Fibroblast of skin of scalp (primary cell): Measurements from ENCODE around the gene ZEB2.

Source experiments
- DNase-seq: peaks from one replicate; pipeline ENCODE4 v3.0.0-alpha.2; 2013

The ZEB2 gene

DNA sequence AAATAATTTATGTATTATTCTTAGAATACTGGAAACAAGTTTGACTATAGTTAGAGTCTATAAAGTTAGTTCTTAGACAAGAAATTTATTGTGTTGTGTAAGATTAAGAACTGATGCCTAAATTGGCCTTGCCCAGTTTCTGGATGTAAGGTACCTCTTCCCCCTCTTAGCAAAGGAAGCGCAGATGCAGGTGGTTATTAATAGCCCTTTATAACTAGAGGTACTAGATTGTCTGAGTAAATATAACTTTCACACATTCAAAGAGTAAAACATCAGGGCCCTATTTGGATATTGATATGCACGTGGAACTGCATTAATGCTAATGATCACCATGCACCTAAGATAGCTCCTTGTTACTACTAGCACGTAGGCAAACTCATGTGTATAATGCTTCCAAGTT lies 100.7 kb downstream of the ZEB2 start:
- no peak for DNase-seq

DNA sequence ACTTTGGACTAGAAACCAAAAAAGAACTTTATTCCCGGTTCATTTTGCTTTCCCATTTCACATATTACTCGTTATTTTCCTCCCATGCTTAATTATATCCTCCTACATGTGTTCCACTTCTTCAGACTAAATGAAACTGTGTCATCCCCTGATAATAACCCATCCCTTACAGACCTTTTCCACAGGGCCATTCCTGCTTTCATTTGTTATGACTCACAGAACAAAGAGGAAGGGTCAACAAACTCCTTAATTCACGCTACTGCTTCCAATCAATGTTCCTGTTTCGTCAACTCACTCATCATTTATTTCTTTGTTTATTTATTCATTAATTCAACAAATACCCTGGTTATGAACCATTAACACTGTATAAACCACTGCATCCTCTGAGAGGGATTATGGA lies 104.5 kb downstream of the ZEB2 start:
- no peak for DNase-seq

DNA sequence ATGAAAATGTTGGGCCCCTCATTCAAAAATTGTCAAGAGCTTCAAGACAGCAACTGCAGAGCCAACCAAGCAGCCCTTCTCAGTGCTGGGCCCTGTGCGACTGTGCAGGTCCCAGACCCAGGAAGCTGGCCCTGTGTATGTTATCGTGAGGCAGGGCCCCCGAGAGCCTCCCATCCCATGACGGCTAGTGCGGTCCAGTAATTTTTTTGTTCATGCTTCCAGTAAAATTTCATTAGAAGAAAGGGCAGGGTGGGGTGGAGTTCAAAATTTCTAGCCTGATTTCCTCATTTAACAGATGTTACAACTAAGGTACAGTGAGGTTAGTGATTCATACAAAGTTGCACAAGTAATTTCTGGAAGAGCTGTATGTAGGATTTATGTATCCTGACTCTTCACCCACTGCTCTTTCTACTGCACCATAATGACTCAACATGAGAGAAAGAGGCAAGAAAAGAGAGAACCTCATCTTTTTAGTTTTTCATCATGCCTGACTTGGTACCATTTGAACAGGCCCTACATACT lies 105.5 kb downstream of the ZEB2 start:
- peak; percentile 66 for DNase-seq

DNA sequence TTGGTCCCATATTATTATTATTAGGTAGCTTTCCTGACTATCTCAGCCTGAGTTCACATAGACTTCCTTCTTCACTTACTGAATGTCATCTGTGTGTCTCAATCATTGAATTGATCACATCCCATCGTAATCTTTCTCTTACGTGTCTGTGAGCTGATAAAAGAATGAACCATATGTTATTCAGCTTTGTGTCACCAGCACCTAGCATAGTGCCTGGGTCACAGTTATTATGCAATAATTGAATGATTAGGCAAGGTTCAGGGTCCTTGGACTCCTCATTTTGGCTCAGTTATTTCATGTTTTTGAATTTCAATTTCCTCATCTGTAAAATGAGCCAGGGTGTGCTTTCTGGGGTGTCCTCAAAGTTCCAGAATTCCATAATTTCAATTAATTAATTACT lies 107.2 kb downstream of the ZEB2 start:
- no peak for DNase-seq

DNA sequence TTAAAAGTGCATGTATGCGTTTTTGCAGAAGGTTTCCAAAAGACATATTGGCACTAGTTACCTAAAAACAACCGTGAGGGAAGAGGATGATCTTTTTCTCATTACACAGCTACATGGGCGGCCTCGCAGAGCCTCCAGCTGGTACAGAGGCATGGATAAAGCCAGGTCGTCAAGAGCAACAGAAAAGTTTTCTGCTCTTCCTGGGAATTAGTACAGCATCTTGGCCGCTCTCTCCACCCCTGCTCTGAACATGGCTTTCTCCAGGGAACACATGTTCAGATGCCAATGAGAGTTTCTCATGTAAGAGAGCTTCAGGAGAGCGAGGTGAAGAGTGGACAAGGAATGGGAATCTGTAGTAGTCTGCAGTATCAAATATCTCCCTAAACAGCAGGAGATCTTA lies 108.4 kb downstream of the ZEB2 start:
- DNase-seq = no peak

DNA sequence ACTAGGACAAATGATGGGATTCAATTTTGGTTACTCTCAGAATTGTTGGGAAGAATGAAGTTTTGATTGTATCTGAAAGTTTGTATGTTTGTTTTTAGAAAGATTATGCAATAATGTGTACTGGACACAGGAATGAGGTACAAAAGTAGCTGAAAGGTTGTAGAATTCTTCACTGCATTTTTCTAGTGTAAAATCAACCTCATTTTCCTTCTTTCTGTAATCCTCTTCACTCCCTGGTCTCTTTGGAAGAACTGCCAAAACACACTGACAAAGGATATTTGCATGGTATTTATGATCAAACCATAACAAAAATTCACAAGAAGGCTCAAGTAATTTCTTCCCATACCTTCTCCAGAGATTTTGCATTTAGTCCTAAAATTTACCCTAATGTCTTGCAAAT lies 110.7 kb downstream of the ZEB2 start:
- no peak for DNase-seq

DNA sequence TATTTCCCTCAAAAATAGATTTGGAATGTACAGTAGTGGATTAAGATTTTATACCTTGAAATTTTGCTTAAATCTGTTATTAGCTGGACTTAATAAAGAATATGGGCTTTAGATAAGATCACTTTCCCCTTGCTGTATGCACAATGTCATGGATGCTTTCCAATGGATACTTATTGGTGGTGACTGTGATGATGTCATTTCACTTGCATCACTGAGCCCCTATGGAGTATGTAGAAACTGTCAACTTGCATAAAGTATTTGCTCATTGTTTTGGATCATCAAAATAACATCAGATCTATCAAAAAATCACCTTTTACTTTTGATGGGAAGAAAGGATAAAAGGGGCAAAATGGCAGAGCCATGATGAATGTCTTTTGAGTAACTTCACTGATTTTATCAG lies 112.7 kb downstream of the ZEB2 start:
- no peak for DNase-seq

DNA sequence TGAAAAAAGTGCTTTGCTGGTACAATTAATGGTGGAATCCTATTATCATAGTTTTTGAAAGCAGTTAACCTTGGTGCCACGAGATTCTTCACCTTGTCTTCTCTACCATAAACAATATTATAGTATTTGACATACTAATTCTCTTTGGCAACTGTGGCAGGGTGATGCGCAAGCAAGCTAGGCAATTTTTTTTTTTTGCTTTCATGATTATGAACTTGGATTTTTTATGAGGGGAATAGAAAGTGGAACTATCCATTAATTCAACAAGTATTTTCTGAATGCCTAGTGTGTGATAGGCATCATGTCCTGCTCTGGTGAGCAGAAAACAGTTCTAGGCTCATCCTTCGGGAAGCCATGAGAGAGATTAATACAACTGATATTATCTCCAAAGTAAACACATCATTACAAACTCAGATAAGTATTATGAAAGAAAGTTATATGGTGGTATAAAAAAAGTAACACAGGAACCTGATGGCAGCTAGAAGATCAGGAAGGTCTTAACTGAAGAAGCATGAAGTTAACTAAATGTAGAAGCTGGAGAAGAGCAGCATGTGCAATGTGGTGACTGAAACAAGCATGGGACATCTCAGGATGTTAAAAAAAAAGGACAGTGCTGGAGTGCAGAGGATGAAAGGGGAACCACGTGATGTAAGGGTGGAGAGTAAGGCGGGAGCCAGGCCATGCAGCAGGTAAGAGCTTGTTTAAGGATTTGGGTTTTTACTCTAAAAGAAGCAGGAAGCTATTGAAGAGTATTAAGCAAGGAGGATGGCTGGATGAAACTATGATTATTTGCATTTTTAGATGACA lies 113.7 kb downstream of the ZEB2 start:
- no peak for DNase-seq

DNA sequence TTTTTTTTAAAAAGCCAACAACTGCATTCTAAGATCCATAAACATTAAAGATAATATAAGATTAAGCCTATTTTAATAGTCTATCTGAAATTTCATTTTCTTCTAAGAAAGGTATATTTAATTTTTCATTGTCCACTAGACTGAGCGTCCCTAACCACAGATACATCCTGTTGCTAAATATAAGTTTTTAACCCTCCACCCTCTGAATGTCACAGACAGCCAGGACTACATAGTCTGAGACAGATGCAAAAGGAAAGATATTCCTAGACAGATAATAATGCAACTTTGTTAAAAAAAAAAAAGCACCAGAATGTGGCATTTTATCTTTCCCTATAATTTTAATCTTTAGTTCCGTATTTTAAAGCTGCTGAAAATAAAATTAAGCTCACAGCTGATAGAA lies 114.6 kb downstream of the ZEB2 start:
- DNase-seq = no peak

DNA sequence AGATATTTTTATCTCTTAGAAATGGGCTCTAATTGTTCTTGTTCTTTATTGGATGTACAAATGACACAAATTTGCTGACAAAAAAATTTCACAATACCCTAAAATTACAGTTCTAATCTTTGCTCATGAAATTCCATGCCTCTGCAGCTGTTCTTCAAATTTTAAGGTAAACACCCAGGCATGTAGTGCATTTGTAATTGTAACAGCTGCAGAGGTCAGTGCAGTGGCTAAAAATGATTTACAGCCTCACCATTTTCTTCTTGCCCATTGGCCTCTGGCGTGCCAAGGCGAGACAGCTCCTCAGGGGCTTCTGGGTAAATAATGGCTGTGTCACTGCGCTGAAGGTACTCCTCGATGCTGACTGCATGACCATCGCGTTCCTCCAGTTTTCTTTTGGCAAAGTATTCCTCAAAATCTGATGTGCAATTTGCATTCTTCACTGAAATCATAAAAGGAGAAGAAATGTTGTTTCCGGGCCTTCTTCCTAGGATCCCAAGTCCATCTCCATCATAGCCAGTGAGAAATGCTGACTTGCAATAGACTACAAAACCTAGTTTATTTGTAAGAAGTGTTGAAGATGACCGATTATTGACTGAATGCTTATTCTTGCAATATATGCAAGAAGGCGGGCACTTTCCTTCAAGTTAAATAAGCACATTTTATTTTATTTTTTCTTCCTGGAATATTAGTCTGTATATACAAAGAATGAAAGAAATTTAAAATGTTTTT lies 115.2 kb downstream of the ZEB2 start:
- no peak for DNase-seq

DNA sequence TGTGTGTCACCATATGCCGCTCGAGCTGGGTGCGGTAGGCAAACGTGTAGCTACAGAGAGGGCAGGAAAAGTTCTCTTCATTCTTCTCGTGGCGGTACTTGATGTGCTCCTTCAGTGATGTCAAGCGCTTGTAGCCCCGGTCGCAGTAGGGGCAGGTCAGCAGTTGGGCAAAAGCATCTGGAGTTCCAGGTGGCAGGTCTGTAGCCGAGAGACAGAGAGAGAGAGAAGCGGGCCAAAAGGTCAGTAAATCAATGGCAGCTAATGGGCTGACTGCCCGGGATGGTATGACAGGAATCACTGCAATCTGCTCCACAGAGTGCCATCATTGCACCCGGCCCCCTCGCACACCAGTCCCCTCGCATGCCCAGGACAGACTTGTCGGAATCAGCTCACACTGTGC lies 116.0 kb downstream of the ZEB2 start:
- no peak for DNase-seq

DNA sequence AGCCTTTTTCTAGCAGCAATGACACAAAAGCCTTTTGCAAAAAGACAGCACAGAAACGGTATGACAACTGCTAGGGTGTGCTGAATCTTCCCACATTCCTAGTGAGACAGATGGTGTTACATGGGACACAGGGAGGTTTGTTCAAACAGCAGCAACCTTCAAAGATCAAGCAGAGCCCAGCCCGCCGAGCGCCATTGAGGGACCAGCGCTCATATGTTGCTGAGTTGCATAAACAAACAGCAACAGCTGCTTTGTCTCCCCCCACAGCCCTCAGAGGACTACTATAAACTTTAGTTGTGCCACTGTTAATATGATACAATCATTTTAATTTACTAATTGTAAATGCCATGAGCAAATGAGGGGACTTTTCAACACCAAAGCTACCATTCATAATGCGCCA lies 117.7 kb downstream of the ZEB2 start:
- no peak for DNase-seq

DNA sequence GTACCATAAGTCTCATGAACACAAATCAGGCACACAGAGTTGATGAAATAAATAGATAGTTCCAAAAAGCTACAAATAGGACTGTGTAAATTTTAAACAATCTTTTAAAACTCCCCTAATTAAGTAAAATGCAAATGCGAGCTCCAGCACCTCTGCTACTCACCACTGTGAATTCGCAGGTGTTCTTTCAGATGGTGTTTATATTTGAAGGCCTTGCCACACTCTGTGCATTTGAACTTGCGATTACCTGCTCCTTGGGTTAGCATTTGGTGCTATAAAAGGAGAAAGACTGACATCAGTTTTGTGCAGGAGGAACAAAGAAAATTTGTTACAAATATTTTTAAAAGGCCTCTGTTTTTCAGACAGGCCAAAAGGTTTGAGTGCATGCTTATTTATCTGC lies 118.9 kb downstream of the ZEB2 start:
- no peak for DNase-seq

DNA sequence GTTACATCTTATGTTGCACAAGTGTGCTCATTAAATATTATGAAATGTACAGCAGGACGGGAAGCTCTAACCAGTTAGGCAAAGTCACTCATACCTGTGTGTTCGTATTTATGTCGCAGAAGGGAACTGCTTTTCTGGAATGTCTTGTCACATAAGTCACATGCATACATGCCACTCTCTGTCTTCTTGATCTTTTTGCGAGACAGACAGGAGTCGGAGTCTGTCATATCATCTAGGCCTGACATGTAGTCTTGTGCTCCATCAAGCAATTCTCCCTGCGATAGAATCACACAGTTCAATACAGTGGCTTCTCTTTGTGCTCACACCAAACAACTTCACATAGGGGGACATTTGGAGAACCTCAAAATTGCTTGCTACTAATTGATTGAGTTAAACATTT lies 123.6 kb downstream of the ZEB2 start:
- DNase-seq = no peak

DNA sequence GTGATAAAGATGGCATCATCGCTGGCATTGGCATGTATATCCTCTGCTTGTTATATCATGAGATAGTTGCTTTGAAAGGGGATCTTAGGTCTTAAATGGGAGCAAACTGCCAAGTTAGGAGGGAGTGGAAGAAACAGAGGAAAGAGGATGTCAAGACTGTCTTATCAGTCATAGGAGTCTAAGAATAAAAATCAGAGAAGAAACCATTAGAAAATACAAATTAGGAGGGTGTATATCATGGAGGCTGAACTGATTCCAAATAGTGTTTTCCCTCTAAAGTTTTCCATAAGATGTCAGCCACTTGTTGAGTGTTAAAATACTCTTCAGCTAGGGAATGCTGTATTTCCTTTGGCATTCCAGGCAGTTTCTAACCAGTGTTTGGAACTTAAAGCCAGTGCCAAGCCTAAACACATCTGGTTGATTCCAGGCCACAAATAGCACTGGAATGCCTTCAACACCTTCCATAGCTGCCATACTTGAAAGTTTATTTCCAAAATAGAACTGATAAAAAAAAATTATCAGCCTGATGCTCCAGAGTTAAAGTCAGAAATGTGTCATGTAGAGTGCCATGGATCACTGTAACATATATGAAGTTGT lies 129.4 kb downstream of the ZEB2 start:
- peak; percentile 77 for DNase-seq

DNA sequence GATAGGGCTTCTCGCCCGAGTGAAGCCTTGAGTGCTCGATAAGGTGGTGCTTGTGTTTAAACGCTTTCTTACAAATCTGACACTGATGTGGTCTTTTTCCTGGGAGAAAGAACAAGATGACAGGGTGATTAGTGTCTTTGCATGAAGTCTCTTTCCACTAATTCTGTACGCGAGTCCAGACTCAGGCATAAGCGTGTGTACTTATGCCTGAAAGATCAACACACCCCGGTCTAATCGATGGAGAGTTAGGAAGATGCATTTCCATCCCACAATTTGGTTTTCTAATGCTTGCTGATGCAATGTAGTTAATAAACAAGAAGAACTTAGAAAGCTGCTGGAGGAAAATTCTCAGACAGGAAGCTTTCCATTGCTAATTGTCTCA lies 130.0 kb downstream of the ZEB2 start:
- DNase-seq = no peak

DNA sequence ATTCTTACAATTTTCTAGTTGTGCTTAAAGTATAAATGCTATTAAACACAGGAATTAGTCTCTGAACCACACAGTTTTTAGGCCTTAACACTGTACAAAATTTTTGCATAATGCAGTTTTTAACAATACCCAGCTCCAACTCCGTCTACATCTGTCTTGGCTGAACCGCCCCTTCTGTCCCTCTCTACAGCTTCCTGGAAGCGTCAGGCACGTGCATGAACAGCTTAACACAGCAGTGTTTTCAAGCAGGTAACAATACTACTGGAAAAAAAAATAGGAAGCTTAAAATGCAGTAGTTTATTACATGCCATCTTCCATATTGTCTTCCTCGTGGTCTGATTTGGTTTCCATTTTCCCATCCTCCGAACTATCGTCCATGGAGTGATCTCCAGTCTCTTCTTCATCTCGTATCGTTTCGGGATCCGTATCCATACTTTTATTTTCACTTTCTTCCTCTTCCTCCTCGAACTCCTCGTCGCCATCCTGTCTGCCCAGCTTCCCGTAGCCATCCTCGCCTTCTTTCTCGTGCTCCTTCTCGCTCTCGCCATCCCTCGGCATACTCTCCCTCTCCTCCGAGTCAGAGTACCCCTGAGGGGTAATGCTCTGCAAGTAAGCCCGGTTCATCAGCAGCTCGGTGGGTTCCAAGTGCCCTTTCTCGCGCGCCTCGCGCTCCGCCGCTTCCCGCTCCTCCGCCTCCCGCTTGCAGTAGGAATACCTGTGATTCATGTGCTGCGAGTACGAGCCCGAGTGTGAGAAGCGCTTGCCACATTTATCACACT lies 130.6 kb downstream of the ZEB2 start:
- DNase-seq = no peak

DNA sequence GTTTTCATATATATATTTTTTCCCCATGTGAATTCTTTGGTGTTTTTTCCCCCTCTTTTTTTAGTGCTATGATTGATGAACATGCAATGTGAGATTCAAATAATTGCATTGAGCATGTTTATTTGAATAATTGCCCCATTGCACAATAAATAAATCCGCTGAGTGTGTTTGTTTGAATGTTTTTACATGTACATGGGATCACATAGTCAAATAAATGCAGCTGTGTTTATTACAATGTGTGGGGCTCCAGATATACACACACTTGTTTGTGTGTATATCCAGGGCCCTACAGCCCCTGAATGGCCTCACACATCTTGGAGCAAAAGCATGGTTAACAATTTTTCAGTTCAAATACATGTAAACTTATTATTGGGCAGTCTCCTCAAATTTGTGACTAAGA lies 134.5 kb downstream of the ZEB2 start:
- no peak for DNase-seq

DNA sequence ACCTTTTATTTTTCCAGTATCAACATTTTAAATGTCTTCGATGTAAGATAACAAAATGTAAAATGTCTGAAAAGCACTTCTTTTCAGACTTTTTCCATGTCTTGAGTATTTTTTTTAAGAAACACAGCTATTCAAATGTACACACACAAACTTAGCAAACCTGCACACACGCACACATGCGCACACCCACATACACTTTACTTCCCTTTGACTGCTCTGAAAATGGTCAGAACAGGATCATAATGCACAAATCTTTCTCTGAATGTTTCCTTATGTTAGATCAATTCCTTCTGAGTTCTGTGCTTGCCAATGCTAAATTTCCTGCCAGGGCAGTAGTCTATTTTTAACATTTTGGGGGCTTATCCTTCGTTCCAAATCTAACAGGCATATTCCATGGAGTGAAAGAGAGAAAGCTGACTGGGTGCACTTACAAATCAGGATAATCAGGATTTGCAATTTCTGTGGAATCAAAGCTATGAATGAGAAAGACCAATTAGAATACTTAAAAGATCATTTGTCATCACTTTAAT lies 136.3 kb downstream of the ZEB2 start:
- DNase-seq = no peak

DNA sequence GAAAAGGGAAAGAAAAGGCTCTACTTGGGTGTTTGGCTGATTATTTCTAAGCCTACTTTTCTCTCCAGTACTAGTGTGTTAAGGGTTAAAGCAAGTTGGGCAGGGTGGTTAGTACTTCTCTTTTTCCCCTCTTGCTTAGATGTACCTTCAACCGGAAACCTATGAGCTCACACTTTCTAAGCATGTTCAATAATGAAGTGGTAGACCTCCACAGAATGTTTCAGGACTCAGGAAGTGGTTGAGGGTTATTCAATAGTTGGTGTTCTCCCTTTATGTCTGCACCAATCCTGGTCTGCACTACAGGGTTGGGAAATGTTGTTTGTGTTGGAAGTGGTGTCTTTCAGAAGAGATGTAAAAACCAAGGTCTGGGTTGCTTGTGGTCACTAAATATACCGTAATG lies 137.1 kb downstream of the ZEB2 start:
- peak; percentile 27 for DNase-seq

DNA sequence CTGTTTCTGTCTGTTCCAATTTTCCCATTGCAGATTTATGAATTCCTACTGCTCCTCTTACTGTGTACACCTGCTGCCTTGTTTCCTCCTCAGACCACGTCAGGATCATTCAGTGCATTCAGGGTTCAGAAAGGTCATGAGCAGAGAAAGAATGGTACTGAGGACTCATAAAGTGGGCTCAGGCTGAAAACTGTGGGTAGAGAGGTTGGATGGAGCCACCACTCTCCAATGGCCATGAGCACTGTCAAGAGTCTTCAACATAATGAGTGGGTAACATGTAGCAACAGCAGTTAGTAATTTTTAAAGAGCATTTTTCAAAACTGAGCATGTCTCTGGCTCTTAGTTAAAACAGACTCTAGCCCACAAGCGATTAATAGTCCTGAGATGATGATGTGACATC lies 138.2 kb downstream of the ZEB2 start:
- DNase-seq = no peak

DNA sequence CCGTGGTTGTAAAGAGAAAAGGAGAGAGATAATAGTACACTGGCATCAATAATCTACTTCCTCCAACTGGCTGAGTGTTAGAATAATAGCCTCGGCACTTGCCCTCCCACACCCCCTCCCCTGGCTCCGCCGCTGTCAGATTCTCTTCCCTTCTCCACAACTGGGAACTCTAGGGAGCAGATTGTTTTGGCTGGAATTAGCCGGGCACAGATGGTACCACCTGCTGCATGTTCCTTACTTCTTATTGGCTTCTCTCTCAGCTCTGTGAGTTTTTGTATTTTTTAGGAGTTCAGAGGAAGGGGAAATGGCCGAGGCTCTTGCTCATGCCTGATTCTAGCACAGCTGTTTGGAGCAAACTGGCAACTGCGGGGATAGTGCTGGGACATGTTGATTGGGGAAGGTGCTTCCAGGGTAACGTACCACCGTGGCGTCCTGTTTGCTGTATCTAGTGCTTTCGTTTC lies 140.0 kb downstream of the ZEB2 start:
- DNase-seq = no peak

DNA sequence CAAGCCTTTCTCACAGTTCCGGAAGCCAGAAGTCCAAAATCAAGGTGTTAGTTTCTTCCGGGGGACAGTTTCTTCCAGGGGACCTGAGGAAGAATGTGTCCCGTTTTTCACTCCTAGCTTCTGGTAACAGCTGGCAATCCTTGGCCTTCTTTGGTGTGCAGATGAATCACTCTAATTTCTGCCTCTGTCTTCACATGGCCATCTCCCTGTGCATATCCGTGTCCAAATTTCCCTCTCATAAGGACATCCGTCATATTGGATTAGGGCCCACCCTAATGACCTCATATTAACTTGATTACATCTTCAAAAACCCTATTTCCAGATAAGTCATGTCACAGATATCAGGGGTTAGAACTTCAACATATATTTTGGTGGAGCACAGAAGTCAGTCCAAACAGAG lies 141.4 kb downstream of the ZEB2 start:
- DNase-seq = no peak
